Muscle of leg (tissue), 11 donors: ENCODE measurements around the gene IQCK. TPM values are rescaled to one million over a fixed set of nuclear protein-coding genes. Genes with fewer than 3 reads are reported as not detected.

Source experiments
- DNase-seq: peaks from one replicate; pipeline ENCODE4 v3.0.0; 2013
- H3K27ac ChIP-seq: one replicate; pipeline ENCODE4 v1.5.1; 2013; ENCODE audit warnings: mild to moderate bottlenecking, low read length, control low read depth
- H3K27me3 ChIP-seq: one replicate; pipeline ENCODE4 v1.6.1; 2013; ENCODE audit warnings: low read length; ENCODE audit not compliant: control insufficient read depth, insufficient read depth
- H3K36me3 ChIP-seq: one replicate; pipeline ENCODE4 v1.6.1; 2013; ENCODE audit warnings: low read length; ENCODE audit not compliant: control insufficient read depth, insufficient read depth
- H3K4me1 ChIP-seq: one replicate; pipeline ENCODE4 v1.6.1; 2013; ENCODE audit warnings: low read length; ENCODE audit not compliant: control insufficient read depth, insufficient read depth
- H3K4me3 ChIP-seq: one replicate; pipeline ENCODE4 v1.5.1; 2013; ENCODE audit warnings: low read length, control low read depth
- H3K9me3 ChIP-seq: replicated peaks from 2 replicates; pipeline ENCODE4 v1.6.1; 2013; ENCODE audit warnings: low read depth, low read length; ENCODE audit not compliant: control insufficient read depth
- WGBS: methylation state at CpG from one replicate; pipeline ENCODE4 v1.1.5; 2013; ENCODE audit warnings: missing lambda C conversion rate; ENCODE audit not compliant: insufficient coverage; 5-methylcytosine and 5-hydroxymethylcytosine counted together
- polyA plus RNA-seq, 8 donors: library from polyadenylated mRNA; unstranded; fragments of 120-200 nt; gene quantifications; one replicate each; pipeline versions ENCODE4 v1.2.1 to v1.2.3, GENCODE V29; 2013; ENCODE audit warnings: inconsistent platforms in 1 of 8, low replicate concordance in 1 of 8; ENCODE audit not compliant: insufficient read length in 8 of 8, insufficient read depth in 1 of 8
- total RNA-seq: library from RNA; stranded (reverse); fragments of 120-200 nt; gene quantifications from one replicate; pipeline ENCODE4 v1.2.4, GENCODE V29; 2013

Gene IQCK
- total and polyA plus RNA-seq, 9 donors = 10.2 to 15.2 (median 14.7) TPM

DNA sequence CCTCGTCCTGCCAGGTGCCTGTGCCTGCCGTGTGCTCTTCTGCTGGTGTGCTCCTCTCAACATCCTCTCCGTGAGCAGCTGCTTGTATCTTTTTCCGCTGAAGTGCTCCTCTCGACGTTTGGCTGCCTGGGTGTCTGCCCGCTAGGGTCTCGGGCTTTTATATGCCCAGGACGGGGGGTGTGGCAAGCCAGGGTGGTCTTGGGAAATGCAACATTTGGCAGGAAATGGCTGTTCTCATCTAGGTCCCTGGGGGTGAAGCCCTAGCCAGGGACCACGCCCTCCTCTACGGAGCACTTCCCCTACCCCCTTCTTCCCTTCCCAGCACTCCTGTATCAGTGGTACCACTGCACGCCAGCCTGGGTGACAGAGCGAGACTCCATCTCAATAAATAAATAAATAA lies 49.4 kb downstream of the IQCK start:
- no peak for DNase-seq
- H3K4me3 ChIP-seq = no peak overlapping the region
- peaks cover 16% of the 10 kb centered on the region for H3K9me3 ChIP-seq
- H3K27me3 ChIP-seq = no peaks in the 10 kb centered on the region
- H3K36me3 ChIP-seq = no peaks in the 10 kb centered on the region
- WGBS = 68% methylated on average over 5 of the region's 13 CpGs
- H3K4me1 ChIP-seq = peaks cover 5% of the 10 kb centered on the region
- no peak overlapping the region for H3K27ac ChIP-seq

- WGBS = 90% methylated on average over 3 of the region's 4 CpGs
- H3K9me3 ChIP-seq = peaks cover 16% of the 10 kb centered on the region
- no peak overlapping the region for H3K27ac ChIP-seq
- peaks cover 5% of the 10 kb centered on the region for H3K4me1 ChIP-seq
- no peak overlapping the region for H3K4me3 ChIP-seq
- H3K36me3 ChIP-seq = no peaks in the 10 kb centered on the region
- no peak for DNase-seq
- no peaks in the 10 kb centered on the region for H3K27me3 ChIP-seq
These were observed 51.2 kb downstream of the IQCK start for GRCh38 chr16:19769239-19769638.

DNA sequence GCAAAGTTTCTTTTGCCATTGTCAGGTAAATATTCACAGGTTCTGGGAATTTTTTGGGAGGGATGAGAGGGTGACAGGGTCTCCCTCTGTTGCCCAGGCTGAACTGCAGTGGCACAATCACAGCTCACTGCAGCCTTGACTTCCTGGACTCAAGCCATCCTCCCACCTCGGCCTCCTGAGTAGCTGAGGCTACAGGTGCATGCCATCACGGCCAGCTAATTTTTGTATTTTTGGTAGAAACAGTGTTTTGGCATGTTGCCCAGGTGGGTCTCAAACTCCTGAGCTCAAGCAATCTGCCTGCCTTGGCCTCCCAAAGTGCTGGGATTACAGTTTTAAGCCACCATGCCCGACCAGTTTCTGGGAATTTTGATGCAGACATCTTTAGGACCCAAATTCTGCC lies 53.0 kb downstream of the IQCK start:
- no peaks in the 10 kb centered on the region for H3K36me3 ChIP-seq
- DNase-seq = no peak
- peaks cover 16% of the 10 kb centered on the region for H3K9me3 ChIP-seq
- no peak overlapping the region for H3K4me3 ChIP-seq
- 51% methylated on average over 2 of the region's 3 CpGs for WGBS
- H3K27me3 ChIP-seq = no peaks in the 10 kb centered on the region
- H3K27ac ChIP-seq = no peak overlapping the region
- H3K4me1 ChIP-seq = peaks cover 5% of the 10 kb centered on the region

GRCh38 chr16:19771796-19772195 lies 53.7 kb downstream of the IQCK start:
- 22% methylated on average over 3 of the region's 4 CpGs for WGBS
- DNase-seq = peak; percentile 48

DNA sequence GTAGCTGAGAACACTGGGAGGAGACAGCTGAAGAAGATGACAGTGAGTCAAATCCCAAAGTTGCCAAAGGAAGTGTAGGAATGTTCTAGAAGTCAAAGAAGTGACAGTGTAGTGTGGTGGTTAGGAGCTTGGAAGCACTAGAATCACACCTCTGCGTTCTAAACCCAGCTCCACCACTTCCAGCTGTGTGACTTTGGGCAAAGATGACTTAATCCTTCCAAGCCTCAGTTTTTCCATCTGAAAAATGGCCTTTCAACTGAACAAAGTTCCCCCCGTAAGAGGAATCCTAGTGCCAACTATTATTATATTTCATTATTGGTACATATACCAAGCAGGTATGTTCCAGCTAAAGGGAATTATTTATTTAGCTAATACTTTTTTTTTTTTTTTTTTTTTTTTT lies 56.0 kb downstream of the IQCK start:
- no CpG with 5 or more reads among the region's 2 CpGs for WGBS
- Histone ChIP-seq H3K27me3 (no peaks in the 10 kb centered on the region), H3K36me3 (no peaks in the 10 kb centered on the region), H3K4me3 (no peak overlapping the region), H3K4me1 (peaks cover 9% of the 10 kb centered on the region), H3K9me3 (peaks cover 13% of the 10 kb centered on the region), H3K27ac (no peak overlapping the region)
- no peak for DNase-seq

More at GRCh38 chr16:19771796-19772195, 53.7 kb downstream of the IQCK start:
- Histone ChIP-seq H3K4me3 (no peak overlapping the region), H3K27me3 (no peaks in the 10 kb centered on the region), H3K27ac (peak overlapping the region; percentile 15), H3K4me1 (peaks cover 5% of the 10 kb centered on the region), H3K9me3 (peaks cover 16% of the 10 kb centered on the region), H3K36me3 (no peaks in the 10 kb centered on the region)

DNA sequence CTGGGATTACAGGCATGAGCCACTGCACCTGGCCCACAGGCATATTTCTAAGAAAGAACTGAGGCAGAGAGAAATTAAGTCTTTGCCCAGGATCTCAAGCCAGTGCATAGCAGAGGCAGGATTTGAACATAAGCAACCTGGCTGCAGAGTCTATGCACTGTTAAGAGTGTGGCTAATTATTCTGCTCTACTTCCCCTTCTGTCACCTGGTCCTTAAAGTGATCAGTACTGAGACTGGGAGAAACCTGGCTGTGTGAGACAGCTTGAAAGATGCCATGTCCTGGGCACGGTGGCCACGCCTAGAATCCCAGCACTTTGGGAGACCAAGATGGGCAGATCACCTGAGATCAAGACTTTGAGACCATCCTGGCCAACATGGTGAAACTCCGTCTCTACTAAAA lies 58.1 kb downstream of the IQCK start:
- 93% methylated on average over 3 of the region's 3 CpGs for WGBS

GRCh38 chr16:19776565-19776964 lies 58.5 kb downstream of the IQCK start:
- Histone ChIP-seq H3K36me3 (no peaks in the 10 kb centered on the region), H3K9me3 (no peaks in the 10 kb centered on the region), H3K4me1 (peaks cover 18% of the 10 kb centered on the region), H3K27me3 (no peaks in the 10 kb centered on the region), H3K4me3 (no peak overlapping the region), H3K27ac (no peak overlapping the region)
- no peak for DNase-seq
- 93% methylated on average over 5 of the region's 12 CpGs for WGBS

More for the DNA sequence above, 58.1 kb downstream of the IQCK start:
- Histone ChIP-seq H3K27ac (no peak overlapping the region), H3K36me3 (no peaks in the 10 kb centered on the region), H3K27me3 (no peaks in the 10 kb centered on the region), H3K4me3 (no peak overlapping the region), H3K4me1 (peaks cover 16% of the 10 kb centered on the region), H3K9me3 (no peaks in the 10 kb centered on the region)
- DNase-seq = no peak

- Histone ChIP-seq H3K27ac (peak overlapping the region; percentile 87), H3K27me3 (no peaks in the 10 kb centered on the region), H3K4me3 (no peak overlapping the region), H3K36me3 (no peaks in the 10 kb centered on the region), H3K9me3 (no peaks in the 10 kb centered on the region), H3K4me1 (peaks cover 37% of the 10 kb centered on the region)
- no CpG with 5 or more reads among the region's 3 CpGs for WGBS
- DNase-seq = peak; percentile 67
These were observed 62.2 kb downstream of the IQCK start for GRCh38 chr16:19780321-19780720.

- 14% methylated on average over 2 of the region's 6 CpGs for WGBS
- H3K27ac ChIP-seq = peak overlapping the region; percentile 87
- no peak overlapping the region for H3K4me3 ChIP-seq
- H3K27me3 ChIP-seq = no peaks in the 10 kb centered on the region
- DNase-seq = peak; percentile 95
- H3K4me1 ChIP-seq = peaks cover 43% of the 10 kb centered on the region
- no peaks in the 10 kb centered on the region for H3K36me3 ChIP-seq
- no peaks in the 10 kb centered on the region for H3K9me3 ChIP-seq
These were observed 63.2 kb downstream of the IQCK start for GRCh38 chr16:19781226-19781625.

- Histone ChIP-seq H3K27ac (peak overlapping the region; percentile 92), H3K36me3 (no peaks in the 10 kb centered on the region), H3K4me1 (peaks cover 38% of the 10 kb centered on the region), H3K4me3 (no peak overlapping the region), H3K9me3 (no peaks in the 10 kb centered on the region), H3K27me3 (no peaks in the 10 kb centered on the region)
- DNase-seq = peak; percentile 91
- WGBS = 35% methylated on average over 9 of the region's 17 CpGs
These were observed 65.5 kb downstream of the IQCK start for GRCh38 chr16:19783363-19784182.
